GM18867 (cell line): Measurements from ENCODE around the gene PI4KA.
"Not testable (repeated sequence)": the region's sequence is repeated elsewhere in the genome, so short reads cannot be mapped to it uniquely, and the experiment has no call there.

ENCODE experiments used
- ATAC-seq: cut with Tn5 transposase; IDR thresholded peaks from one replicate; pipeline ENCODE4 v1.9.1; 2021; ENCODE audit warnings: mild to moderate bottlenecking, moderate library complexity; ENCODE audit not compliant: unreplicated experiment

The PI4KA gene

DNA sequence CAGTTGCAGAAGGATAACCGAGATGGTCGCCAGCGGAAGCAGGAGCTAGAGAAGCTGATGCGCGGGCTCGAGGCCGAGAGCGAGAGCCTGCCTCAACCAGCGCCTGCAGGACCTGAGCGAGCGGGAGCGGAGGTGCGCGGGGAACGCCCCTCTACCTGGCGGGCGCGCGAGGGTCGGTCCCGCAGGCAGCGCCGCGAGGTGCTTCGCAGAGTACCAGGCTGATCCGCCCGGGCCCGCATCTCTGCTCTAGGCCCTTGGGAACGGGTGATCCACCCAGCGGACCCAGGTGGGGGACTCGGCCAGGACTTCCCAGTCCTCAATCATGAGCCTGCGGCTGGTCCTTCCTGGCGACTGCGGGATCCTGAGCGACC lies 156.5 kb downstream of the PI4KA start:
- ATAC-seq = peak; percentile 24

DNA sequence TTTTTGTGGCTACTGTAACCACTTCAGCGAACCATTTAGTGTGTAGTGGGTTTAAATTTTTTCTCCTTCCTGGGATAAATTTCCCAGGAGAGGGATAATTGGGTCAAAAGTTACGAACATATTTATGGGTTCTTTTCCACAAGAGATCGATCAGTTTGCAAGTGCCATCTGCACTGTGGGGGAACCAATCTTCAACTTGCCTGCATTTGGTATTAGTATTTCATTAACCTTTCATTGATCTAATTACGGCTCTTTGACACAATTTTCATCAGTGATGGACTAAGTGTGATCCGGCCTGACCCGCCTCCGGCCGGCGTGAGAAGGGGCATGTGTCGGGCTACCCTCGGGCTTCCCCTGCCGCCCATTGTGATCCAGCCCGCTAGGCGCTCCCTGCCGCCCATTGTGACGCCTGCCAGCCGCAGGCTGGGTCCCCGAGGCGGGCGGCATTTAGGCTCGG lies 156.9 kb downstream of the PI4KA start:
- ATAC-seq = peak; percentile 10

GRCh38 chr22:20700347-20700746 lies 158.3 kb downstream of the PI4KA start:
- ATAC-seq = not testable (repeated sequence)

GRCh38 chr22:20699856-20700255 lies 158.8 kb downstream of the PI4KA start:
- not testable (repeated sequence) for ATAC-seq

- ATAC-seq = not testable (repeated sequence)
Observed at GRCh38 chr22:20697481-20698113, 161.0 kb downstream of the PI4KA start.

GRCh38 chr22:20696056-20696455 lies 162.6 kb downstream of the PI4KA start:
- ATAC-seq = not testable (repeated sequence)

DNA sequence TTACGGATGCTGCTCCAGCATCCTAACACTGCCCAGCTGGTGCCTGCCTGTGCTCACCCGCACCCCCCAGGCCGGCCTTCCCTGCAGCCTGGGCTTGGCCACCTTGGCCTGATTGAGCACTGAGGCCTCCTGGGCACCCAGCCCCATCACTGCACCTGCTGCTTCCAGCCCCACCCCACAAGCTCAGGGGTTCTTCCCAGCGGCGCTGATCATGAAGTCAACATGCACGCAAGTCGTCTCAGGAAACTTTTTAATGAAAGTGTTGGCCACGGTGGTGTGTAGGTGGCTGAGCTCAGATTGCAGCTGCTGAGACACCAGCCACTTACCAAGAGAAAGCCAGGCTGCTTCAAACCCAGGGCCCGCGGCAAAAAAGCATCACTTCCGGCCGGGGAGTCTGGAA lies 163.4 kb downstream of the PI4KA start:
- not testable (repeated sequence) for ATAC-seq

GRCh38 chr22:20694256-20694655 lies 164.4 kb downstream of the PI4KA start:
- ATAC-seq = not testable (repeated sequence)

DNA sequence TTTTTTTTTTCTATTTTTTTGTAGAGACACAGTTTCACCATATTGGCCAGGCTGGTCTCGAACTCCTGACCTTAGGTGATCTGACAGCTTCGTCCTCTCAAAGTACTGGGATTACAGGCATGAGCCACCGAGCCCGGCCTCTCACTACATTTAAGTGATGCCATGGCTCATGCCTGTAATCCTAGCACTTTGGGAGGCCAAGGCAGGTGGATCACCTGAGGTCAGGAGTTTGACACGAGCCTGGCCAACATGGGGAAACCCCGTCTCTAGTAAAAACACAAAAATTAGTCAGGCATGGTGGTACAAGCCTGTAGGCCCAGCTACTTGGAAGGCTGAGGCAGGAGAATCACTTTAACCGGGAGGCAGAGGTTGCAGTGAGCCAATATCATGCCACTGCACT lies 165.7 kb downstream of the PI4KA start:
- ATAC-seq = not testable (repeated sequence)

DNA sequence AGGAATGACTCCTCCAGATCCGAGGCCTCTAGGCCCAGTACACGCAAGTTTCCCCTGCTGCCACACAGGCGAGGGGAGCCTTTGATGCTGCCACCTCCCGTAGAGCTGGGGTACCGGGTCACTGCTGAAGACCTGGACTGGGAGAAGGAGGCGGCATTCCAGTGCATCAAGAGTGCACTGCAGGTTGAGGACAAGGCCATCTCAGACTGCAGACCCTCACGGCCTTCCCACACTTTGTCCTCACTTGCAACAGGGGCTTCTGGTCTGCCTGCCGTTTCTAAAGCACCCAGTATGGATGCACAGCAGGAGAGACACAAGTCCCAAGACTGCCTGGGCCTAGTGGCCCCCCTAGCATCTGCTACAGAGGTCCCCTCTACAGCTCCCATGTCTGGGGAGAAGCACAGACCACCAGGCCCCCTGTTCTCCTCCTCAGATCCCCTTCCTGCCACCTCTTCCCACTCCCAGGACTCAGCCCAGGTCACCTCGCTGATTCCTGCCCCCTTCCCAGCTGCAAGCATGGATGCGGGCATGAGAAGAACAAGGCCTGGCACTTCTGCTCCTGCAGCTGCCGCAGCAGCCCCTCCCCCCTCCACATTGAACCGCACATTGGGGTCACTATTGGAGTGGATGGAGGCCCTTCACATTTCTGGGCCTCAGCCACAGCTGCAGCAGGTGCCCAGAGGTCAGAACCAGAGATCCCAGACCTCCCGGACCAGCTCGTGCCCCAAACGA lies 167.9 kb downstream of the PI4KA start:
- ATAC-seq = not testable (repeated sequence)

DNA sequence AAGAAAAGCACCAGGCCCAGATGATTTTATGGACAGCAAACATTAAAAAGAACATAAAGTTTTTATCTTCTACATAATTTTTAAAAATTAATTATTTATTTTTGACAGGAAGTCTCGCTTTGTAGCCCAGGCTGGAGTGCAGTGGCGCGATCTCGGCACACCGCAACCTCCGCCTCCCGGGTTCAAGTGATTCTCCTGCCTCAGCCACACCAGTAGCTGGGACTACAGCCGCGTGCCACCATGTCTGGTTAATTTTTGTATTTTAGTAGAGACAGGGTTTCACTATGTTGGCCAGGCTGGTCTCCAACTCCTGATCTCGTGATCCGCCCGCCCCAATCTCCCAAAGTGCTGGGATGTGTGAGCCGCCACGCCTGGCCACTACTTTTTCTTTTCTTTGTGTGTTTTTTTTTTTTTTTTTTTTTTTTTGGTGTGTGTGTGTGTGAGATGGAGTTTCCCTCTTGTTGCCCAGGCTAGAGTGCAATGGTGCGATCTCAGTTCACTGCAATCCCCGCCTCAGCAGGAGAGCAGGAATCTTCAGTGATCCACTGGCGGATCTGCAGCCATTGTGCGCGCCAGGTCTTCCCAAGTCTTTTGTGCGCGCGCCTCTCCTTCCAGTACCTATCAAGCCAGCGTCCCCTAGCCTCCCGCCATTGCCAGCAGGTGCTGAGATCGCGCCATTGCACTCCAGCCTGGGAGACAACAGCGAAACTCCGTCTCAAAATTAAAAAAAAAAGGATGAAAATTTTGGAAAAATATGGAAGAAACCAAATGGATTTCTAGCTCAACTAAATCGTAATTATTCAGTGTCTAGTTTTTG lies 171.0 kb downstream of the PI4KA start:
- ATAC-seq = not testable (repeated sequence)

- not testable (repeated sequence) for ATAC-seq
Observed at GRCh38 chr22:20685764-20686163, 172.8 kb downstream of the PI4KA start.

GRCh38 chr22:20678792-20679435 lies 179.7 kb downstream of the PI4KA start:
- ATAC-seq = not testable (repeated sequence)

DNA sequence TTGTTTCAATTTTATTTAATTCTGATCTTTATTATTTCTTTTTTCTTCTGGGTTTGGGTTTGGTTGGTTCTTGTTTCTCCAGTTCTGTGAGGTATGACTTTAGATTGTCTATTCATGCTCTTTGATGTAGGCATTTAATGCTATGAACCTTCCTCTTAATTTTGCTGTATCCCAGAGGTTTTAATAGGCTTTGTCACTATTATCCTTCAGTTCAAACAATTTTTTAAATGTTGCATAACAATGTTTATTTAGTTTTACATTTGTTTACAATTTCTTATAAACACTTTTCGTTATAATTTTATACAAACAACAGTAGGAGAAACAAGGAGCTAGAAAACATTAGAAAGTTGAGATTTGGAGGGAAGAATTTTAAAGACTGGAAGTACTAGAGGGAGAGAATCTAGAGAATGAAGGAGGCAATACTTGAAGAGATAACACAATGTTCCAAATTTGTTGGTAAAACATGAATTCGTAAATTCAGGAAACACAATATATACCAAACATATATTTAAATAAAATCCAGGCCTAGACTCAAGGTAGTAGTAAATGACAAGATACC lies 180.8 kb downstream of the PI4KA start:
- ATAC-seq = no peak

GRCh38 chr22:20675613-20676012 lies 183.0 kb downstream of the PI4KA start:
- not testable (repeated sequence) for ATAC-seq

- no peak for ATAC-seq
Observed at GRCh38 chr22:20674998-20675397, 183.6 kb downstream of the PI4KA start.

GRCh38 chr22:20673295-20674195 lies 185.1 kb downstream of the PI4KA start:
- ATAC-seq = no peak

- no peak for ATAC-seq
Observed at GRCh38 chr22:20672732-20673131, 185.9 kb downstream of the PI4KA start.

DNA sequence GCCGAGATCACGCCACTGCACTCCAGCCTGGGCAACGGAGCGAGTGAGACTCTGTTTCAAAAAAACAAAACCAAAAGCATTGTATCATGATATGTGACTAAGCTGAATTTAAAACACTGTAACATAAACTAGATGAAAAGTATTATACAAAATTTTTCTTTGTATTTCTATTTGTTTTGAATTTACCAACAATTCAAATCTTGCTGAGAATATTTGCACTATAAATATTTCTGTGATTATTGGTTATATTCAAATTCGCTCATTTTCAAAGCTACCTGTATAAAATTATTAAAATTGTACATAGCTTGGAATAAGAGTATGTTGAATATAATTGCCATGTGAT lies 186.6 kb downstream of the PI4KA start:
- no peak for ATAC-seq
